ENCODE measurements around the gene BCO2.
A peak's percentile ranks its signal among the peaks of the same experiment; 100 is the strongest.

The BCO2 gene

GRCh38 chr11:112235750-112236390 is 60.6 kb downstream of the BCO2 start:
- DNase-seq (ENCODE audit: low read depth), result no peak
- H3K4me3 ChIP-seq (ENCODE audit: low read depth, low read length), result no peak overlapping the region
- TF ChIP-seq CTCF (IDR thresholded peaks at IDR 0.05; ENCODE audit: low read depth, low read length, missing control alignments), result no peak
- in situ Hi-C loops (cut with HindIII; ENCODE audit: low sequenced_read_pairs), result no loop called here

- in situ Hi-C loops (cut with HindIII; ENCODE audit: low sequenced_read_pairs), result no loop called here
- no peak for DNase-seq (ENCODE audit: low read depth)
- H3K4me3 ChIP-seq (ENCODE audit: low read depth, low read length), result no peak overlapping the region
- TF ChIP-seq CTCF (IDR thresholded peaks at IDR 0.05; ENCODE audit: low read depth, low read length, missing control alignments), result no peak
These were observed 62.1 kb downstream of the BCO2 start for GRCh38 chr11:112237451-112237850.

- TF ChIP-seq CTCF (IDR thresholded peaks at IDR 0.05; ENCODE audit: low read depth, low read length, missing control alignments), result no peak
- in situ Hi-C loops (cut with HindIII; ENCODE audit: low sequenced_read_pairs), result no loop called here
- DNase-seq (ENCODE audit: low read depth), result no peak
- no peak overlapping the region for H3K4me3 ChIP-seq (ENCODE audit: low read depth, low read length)
These were observed 62.7 kb downstream of the BCO2 start for GRCh38 chr11:112238041-112238440.

- DNase-seq (ENCODE audit: low read depth), result peak; percentile 48
- TF ChIP-seq CTCF (IDR thresholded peaks at IDR 0.05; ENCODE audit: low read depth, low read length, missing control alignments), result no peak
- in situ Hi-C loops (cut with HindIII; ENCODE audit: low sequenced_read_pairs), result no loop called here
These were observed 66.2 kb downstream of the BCO2 start for GRCh38 chr11:112241486-112241885.

GRCh38 chr11:112247201-112247600 is 71.9 kb downstream of the BCO2 start:
- DNase-seq (ENCODE audit: low read depth), result no peak
- H3K4me3 ChIP-seq (ENCODE audit: low read depth, low read length), result no peak overlapping the region
- TF ChIP-seq CTCF (IDR thresholded peaks at IDR 0.05; ENCODE audit: low read depth, low read length, missing control alignments), result no peak
- in situ Hi-C loops (cut with HindIII; ENCODE audit: low sequenced_read_pairs), result no loop called here

More at GRCh38 chr11:112241486-112241885, 66.2 kb downstream of the BCO2 start:
- H3K4me3 ChIP-seq (ENCODE audit: low read depth, low read length), result no peak overlapping the region

- DNase-seq (ENCODE audit: low read depth), result peak; percentile 72
- no peak overlapping the region for H3K4me3 ChIP-seq (ENCODE audit: low read depth, low read length)
- in situ Hi-C loops (cut with HindIII; ENCODE audit: low sequenced_read_pairs), result no loop called here
- no peak for TF ChIP-seq CTCF (IDR thresholded peaks at IDR 0.05; ENCODE audit: low read depth, low read length, missing control alignments)
These were observed 72.9 kb downstream of the BCO2 start for GRCh38 chr11:112248201-112248600.

All from astrocyte of the cerebellum (primary cell).